AML-193 (cell line): ENCODE measurements around the gene AXIN2.
"Not testable (repeated sequence)": the region's sequence is repeated elsewhere in the genome, so short reads cannot be mapped to it uniquely, and the experiment has no call there.

Experiments
- DNase-seq, 2 experiments: peaks; one replicate each; lab custom pipeline; 2025; lab: John Stamatoyannopoulos, UW

The AXIN2 gene

DNA sequence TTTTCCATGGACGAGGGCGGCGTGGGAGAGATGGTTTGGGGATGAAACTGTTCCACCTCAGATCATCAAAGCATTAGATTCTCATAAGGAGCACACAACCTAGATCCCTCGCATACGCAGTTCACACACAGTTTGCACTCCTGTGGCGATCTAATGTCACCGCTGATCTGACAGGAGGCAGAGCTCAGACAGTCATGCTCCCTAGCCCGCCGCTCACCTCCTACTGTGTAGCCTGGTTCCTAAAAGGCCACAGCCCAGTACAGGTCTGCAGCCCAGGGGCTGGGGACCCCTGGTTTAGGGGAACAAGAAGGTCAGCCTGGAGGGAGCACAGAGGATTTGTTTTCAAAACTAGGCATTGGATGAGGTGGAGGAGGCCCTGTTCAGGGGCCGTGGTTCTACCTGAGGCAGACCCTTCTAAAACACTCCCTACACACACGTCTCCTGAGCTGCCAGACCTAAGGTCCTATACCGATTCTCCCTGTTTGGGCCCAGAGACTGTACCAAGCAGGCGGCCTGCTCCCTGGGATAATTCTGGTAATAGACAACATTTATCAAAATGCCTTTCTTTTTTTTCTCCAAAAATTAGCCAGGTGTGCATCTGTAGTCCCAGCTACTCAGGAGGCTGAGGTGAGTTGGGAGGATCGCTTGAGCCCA lies 38.6 kb downstream of the AXIN2 start:
- DNase-seq: no peak

DNA sequence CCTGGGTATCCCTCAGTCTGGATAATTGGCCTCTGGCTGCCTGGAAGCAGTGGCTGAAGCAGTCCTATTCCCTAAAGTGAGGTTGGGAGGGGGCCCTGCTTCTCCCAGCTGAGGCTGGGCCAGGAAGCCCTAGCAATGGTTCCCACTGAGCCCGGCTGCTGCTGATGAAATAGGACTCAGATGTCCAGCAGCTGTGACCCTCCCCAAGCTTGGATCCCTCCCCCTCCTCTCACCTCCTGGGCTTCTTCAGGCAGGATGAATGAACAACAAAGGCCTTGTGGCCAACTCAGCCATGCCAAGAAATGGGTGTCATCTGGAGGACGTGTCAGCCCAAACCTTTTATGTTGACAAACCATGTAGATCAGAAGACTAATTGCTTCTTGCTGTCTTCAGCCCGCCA lies 42.0 kb downstream of the AXIN2 start:
- DNase-seq: no peak

DNA sequence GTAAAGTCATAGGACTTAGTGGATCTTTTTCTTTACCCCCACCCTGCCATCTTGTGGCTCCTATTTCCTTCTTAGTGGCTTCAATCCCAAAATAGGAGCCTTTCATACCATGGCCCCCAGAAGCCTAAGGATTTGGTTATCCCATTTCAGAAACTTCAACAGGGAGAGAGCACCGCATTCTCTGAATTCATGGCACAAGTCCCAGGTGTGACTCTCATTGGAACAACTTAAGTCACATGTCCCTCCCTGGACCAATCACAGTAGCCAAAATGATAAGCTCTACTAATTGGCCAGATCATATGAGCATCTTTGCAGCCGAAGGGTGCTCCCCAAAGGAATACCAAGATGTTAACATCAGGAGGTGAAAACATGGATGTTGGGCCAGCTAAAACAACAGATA lies 43.2 kb downstream of the AXIN2 start:
- no peak for DNase-seq

DNA sequence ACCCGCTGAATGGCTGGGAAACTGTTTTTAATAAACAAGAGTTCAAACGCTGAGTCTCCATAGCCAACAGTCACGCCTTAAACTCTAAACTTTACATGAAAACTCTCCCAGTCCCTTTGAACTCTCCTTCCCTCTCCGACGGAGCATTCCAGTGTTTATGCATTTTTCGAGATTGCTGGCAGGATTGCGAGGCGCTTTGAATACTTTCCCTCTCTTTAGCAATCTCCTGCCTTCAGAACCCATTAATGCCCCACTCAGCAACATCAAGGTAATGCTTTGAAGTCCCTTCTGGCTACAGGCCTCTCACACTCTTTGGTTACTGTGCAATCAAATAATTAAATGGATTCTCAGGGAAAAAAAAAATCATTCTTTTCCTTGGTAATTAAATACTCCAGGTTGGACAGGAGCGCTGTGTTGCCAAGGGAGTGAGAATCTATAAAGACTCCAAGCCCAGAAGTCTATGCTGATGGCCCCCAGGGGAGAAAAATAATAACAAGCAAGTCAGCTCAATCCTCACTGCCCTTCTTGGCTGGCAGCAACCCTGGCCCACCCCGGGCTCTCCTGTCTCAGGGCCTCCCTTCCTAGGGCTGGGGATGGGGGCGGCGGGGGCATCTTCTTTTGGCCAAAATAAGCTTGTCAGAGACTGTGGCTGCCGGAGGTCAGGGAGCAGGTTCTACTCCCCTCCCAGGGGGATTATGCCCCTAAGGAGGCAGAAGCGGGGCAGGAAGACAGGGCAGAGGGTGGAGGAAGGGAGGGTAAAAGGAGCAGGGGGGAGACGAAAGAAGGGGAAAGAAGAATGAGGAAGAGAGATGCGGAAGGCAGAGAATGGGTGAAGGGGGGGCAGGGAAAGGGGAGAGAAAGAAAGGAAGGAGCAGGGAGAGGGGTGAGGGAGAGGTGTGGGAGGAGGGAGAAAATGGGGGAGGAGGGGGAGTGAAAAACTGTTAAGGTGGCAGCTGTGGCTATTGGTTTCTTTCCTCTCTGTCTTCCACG lies 45.2 kb downstream of the AXIN2 start:
- DNase-seq: no peak

DNA sequence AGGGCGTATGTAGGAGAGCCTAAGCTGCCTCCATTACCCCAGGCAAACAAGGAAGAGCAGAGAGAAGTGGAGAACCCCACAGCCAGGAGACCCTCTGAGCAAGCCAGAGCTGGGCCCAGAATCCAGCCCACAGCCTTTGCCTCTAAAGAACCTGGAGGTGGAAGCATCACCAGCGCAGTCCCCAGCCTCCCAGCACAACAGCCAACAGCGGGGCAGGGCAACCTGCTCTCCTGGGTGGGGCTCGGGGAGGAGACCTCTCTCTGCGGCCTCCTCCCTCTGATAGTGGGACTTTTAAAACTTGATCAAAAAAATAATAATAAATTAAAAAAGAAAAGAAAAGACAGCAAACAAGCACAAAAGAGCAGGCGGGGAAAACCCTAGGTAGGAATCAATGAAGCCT lies 45.9 kb downstream of the AXIN2 start:
- DNase-seq: no peak

DNA sequence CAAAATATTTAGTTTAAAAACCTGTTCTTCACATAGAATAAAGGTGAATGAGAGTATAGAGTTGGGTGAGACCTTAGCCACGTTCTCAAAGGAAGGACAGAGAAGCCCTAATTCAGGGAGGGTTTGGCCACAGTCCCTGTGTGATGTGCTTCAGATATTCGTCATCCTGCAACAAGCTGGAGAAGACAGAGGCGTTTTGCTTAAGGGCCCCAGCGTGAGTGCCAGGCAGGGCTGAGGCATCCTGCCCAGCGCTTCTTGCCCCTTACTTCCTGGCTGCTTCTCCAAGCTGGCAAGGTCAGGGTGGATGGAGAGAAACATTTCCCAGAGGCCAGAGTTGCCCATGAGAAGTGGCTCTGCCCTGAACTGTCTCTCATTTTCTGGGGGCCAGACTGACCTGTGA lies 46.9 kb downstream of the AXIN2 start:
- DNase-seq: no peak

DNA sequence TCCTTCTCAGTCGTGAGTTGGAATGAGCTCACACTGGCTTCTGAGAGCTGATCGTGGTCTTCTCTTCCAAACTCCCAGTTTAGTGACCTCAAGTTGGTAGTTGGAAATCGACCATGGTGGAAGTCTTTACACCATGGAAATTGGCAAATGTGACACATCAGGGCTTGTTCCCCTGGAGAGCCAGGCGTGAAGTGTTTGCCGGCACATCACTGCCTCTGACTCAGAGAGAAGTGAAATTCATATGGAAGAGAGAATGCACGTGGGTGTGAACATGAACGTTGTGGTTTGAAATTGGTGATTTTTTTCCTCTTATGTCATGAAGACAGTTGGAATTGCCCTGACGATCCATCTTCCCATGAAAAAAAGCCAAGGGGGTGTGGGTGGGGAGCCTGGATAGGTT lies 47.4 kb downstream of the AXIN2 start:
- no peak for DNase-seq

DNA sequence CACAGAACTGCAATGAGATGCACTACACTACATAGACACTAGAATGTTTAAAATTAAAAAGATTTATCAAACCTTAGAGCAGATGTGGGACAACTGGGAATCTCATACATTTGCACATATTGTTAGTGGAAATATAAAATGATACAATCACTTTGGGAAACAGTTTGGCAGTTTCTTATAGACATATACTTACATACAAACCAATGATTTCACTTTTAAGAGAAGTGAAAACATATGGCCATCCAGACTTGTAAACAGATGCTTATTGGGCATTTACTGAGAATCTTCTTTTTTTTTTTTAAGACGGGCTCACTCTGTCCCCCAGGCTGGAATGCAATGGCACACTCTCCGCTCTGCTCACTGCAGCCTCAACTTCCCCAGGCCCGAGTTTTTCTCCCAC lies 50.1 kb downstream of the AXIN2 start:
- DNase-seq: no peak

DNA sequence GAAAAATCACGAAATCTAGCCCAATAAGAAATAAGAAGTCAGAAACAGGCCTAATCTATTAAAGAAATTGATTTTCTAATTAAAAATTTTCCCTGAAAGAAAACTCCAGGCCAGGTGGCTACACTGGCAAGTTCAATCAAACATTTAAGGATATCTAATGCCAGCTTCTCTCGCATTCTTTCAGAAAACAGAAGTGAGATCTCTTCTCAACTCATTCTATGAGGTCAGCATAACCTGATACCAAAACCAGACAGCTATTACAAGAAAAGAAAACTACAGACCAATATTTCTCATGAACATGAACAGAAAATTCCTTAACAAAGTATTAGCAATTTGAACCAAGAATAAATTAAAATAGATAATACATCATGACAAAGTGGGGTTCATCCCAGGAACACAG lies 52.4 kb downstream of the AXIN2 start:
- no peak for DNase-seq

DNA sequence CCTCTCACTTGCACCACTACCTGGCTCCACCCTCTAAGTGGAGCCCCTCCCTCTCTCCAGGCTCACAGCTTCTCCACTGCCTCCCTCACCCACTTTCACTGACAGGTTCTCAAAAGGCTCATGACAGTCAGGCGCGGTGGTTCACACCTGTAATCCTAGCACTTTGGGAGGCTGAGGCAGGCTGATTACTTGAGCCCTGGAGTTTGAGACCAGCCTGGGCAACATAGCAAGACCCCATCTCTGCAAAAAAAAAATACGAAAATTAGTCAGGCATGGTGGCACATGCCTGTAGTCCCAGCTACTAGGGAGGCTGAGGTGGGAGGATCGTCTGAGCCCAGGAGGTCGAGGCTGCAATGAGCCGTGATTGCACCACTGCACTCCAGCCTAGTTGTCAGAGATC lies 56.8 kb downstream of the AXIN2 start:
- not testable (repeated sequence) for DNase-seq

DNA sequence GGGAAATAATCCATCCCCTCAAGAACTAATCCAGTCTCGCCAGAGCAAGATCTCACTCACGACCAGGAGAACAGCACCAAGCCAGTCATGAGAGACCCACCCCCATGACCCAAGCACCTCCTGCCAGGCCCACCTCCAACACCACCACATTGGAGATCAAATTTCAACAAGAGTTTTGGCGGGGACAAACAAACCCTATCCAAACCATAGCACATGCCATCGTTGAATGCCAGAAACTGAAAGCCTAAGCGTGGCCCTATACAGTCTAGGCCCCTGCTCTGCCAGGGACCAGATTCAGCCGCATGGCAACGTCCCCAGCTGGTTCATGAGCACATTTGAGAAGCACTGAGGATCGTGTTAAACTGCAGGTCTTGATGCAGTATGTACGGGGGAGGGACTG lies 57.3 kb downstream of the AXIN2 start:
- DNase-seq: no peak

DNA sequence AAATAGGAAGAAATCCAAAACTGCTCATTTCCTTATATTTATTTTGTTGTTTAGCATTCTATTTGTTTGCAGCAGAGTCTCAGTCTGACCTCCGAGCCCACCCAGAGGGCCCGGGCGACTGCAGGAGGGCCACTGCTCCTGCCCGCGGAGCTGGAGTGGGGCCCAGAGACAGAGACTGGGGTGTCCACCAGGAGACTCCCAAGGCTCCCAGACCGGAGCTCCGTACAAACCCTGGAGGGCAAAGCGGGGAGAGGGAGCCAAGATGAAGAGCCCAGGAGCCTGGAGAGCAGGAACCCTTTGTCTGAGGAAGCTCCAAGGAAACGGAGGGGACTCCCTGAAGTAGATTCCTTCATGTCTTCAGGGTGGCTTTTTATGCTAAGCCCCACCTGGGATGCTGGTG lies 57.9 kb downstream of the AXIN2 start:
- no peak for DNase-seq

DNA sequence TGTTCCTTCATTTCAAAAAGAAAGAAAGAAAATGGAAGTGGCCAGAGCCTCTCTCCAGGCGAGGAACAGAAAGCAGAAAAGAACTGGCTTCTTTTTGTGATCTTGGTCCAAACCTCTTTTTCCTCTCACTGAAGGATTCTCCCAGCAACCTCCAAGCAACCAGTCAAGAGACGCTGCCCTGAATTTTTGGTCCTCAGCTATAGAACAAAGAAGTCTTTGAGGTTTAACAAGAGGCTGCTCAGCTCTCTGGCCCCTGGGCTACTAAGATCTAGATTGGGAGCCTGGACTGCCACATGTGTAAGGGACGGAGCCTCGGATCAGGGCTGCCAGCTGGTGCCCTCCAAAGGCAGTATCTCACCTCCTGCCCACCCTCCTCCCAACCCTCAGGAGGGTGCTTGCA lies 62.6 kb downstream of the AXIN2 start:
- DNase-seq: no peak

DNA sequence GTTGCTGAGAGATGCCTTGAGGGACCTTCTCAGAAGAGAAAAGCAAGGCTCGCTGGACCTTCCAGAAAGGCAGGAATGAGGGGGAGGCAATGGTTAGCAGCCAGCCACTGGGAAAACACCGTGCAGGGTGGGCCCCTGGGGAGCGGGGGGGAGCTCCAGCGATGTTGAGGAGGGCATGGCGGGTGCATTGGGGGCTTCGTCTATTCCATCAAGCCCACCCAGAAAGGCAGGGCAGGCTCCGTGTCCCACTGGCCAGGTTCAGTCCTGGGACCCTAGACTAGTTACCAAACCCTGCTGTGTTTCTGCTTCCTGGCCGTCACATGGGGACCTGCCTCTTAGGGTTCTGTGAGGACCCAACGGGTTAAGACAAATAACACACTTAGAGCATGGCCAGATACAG lies 64.6 kb downstream of the AXIN2 start:
- DNase-seq: no peak

DNA sequence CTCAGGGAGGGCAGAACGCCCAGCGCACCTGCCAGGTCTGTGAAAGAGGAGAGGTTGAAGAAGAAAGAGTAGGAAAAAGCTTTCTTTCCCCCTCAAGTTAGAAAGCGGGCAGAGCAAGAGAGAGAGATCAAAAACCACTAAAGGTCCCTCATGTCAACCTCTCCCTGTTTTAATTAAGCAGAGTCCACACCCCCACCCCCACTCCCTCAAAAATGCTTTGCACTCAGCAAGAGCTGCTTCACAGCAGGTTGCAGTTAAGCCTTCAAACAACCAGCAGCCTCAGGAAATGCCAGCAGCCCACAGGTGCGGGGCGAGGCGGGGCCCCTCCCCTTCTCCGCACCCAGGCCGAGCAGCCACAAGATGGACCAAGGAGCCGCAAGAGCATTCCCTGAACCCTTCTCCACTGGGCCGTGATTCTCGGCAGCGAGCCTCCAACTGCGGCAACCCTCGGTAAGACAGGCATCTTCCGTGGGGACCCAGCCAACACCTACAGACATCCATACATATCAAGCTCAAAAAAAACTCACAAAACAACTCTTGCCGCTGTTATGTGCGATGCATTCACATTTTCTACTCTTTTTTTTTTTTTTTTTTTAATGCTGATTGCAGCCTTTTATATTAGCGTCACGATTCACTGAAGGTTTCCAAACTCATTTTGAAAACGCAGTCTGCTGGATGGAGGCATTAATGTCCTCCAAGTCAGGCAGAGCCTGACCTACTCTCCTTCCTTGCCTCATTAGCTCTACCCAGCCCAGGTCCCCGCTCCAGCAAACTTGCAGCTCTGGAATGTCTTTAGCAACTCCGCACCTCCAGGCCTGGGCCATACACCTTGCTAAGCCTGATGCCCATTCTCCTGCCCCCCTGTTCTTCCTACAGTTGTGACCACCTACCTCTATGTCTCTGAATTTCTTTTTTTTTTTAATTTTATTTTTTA lies 66.1 kb downstream of the AXIN2 start:
- no peak for DNase-seq

DNA sequence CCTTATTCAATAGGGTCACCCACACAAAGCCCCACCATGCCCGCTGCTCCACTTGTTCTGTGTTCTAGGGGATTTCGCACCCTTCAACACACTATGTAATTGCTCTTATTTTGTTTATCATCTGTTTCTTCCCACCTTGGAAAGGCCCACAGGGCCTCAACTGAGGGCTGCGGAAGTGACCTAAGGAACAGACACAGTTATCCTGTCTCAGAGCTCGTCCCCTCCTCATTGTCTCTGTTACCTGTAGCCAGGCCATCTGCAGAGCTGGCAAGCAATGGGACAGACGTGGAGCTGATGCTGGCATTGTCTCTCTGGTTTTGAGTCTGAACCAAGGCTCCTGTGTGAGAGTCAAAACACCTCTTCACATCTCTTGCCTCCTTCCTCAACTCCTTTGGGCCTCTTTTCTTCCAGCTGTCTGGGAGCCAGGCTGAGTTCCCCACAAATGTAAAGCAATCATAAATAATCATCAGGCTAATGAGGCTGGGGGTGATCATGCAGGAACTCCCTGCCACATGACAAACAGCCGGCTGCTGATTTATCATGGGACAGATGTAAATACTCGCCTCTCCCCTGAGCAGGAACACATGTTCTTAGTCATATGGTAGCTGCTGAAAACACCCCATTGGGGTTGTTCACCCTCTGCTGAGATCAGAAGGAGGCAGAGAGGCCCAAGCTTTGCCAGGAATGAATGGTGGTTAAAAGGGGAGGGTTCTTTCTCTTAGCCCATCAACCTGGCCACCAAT lies 71.9 kb downstream of the AXIN2 start:
- no peak for DNase-seq

DNA sequence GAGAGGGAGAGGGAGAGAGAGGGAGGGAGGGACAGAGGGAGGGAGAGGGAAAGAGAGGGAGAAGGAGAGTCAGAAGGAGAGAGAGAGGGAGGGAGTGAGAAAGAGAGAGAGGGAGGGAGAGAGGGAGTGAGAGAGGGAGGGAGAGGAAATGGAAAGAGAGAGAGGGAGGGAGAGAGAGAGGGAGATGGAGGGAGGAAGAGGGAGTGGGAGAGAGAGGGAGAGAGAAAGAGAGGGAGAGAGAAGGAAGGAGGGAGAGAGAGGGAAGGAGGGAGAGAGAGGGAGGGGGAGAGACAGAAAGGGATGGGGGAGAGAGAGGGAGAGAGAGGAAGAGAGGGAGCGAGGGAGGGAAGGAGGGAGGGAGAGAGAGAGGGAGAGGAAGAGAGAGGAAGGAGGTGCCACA lies 72.8 kb downstream of the AXIN2 start:
- no peak for DNase-seq

DNA sequence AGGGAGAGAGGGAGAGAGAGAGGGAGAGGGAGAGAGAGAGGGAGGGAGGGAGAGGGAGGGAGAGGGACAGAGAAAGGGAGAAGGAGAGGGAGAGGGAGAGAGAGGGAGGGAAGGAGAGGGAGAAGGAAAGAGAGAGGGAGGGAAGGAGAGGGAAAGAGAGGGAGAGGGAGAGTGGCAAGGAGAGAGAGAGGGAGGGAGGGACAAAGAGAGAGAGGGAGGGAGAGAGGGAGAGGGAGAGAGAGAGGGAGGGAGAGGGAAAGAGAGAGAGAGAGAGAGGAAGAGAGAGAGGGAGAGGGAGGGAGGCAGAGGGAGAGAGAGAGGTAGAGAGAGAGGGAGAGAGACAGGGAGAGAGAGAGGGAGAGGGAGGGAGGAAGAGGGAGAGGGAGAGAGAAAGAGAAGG lies 73.5 kb downstream of the AXIN2 start:
- no peak for DNase-seq

DNA sequence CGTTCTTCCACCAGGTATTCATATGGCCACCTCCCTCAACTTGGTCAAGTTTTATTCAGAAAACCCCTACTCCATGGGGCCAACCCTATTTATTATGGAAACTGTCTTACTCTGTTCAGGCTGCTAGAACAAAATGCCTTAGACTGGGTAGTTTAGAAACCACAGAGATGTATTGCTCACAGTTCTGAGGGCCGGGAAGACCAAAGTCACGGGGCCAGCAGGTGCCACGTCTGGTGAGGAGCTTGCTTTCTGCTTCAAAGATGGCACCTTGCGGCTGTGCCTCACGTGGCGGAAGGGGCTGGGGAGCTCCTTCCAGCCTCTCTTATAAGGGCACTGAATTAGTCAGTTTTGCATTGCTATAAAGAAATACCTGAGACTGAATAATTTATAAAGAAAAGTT lies 74.3 kb downstream of the AXIN2 start:
- no peak for DNase-seq

DNA sequence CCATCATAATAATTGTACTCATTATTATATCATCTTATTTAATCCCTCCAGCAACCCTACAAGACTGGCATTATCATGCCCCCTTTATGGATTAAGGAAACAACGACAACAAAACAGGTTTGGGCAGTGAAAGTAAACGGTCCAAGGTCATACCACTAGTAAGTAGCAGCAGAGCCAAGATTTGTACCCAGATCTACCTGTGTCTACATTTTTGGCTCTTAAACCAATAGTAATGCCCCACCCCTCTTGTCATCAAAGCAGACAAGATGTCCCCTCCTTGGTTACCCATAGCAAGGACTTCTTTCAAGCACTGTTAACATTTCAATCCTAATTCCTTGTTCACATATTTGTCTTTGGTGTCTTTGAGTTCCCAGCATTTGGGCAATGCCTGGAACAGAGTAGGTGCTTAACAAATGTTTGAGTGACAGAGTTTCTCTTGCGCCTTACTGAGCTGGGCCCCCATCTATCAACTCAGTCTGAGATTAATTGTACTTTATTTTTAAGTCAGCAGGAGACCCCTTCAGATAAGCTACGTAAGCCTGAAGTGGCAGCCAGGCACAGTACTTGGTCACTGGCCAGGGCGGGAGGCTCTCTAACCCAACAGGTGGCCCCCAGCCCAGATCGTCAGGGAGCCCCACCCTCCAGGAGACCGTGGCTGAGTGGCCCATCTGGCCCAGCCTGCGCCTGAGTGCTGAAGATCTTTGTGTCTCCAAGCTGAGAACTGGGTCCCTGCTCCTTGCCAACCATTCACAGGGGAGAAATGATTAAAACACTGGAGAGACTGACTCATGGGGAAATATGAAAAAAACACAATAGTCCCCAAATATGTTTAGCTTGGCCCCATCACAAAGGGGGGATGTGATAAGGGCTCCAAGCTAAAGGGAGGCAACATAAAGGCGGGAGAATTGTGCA lies 75.8 kb downstream of the AXIN2 start:
- DNase-seq: no peak

DNA sequence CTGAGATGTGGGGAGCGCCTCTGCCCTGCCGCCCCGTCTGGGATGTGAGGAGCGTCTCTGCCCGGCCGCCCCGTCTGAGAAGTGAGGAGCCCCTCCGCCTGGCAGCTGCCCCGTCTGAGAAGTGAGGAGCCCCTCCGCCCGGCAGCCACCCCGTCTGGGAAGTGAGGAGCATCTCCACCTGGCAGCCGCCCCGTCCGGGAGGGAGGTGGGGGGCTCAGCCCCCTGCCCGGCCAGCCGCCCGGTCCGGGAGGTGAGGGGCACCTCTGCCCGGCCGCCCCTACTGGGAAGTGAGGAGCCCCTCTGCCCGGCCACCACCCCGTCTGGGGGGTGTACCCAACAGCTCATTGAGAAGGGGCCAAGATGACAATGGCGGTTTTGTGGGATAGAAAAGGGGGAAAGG lies 77.0 kb downstream of the AXIN2 start:
- not testable (repeated sequence) for DNase-seq
